HEK293 (cell line): Measurements from ENCODE around the gene SFXN4.

Experiments used
- CTCF ChIA-PET: fragments of 350-600 bp; formaldehyde crosslinking; extraction: SDS; loops from one replicate; lab custom pipeline; 2021; ENCODE audit warnings: antibody characterized with exemption; lab: Yijun Ruan, JAX
- POLR2A ChIA-PET: fragments of 300-600 bp; formaldehyde crosslinking; extraction: SDS; loops from one replicate; lab custom pipeline; 2020; ENCODE audit warnings: antibody characterized with exemption, inconsistent platforms; lab: Yijun Ruan, JAX
- H3K27ac ChIP-seq: fragments of 200-500 bp; sonication (Bioruptor generic); 2 replicates; pipeline ENCODE4 v1.5.1; 2014; ENCODE audit warnings: low read depth, low read length, control low read depth, inconsistent platforms; ENCODE audit errors: extremely low read depth
- H3K36me3 ChIP-seq, 2 experiments: fragments of 200-500 bp in 1 of 2; sonication (Bioruptor generic) in 1 of 2; 1 replicate in 1 of 2; 2 replicates in 1 of 2; pipeline ENCODE4 v1.5.1; 2014 to 2017; ENCODE audit warnings: inconsistent platforms in 2 of 2, low read length in 2 of 2; ENCODE audit not compliant: control insufficient read depth in 2 of 2, insufficient read depth in 1 of 2
- H3K4me1 ChIP-seq: fragments of 200-500 bp; sonication (Bioruptor generic); 2 replicates; pipeline ENCODE4 v1.5.1; 2014; ENCODE audit warnings: mild to moderate bottlenecking, low read length, inconsistent platforms; ENCODE audit not compliant: control insufficient read depth, insufficient read depth
- H3K4me3 ChIP-seq: 2 replicates; pipeline ENCODE4 v1.5.1; 2011; ENCODE audit warnings: low read depth, mild to moderate bottlenecking, control low read depth, low read length, moderate library complexity
- H3K9me3 ChIP-seq: fragments of 200-500 bp; sonication (Bioruptor generic); 2 replicates; pipeline ENCODE4 v1.5.1; 2014; ENCODE audit warnings: low read depth, low read length, inconsistent platforms; ENCODE audit not compliant: control insufficient read depth, insufficient read depth
- CTCF ChIP-seq: fragments of 450-650 bp; formaldehyde crosslinking; IDR thresholded peaks from 2 replicates; pipeline ENCODE4 v1.5.1; 2016; ENCODE audit warnings: missing biosample characterization, missing genetic modification characterization
- FEZF1 ChIP-seq: fragments of 450-650 bp; formaldehyde crosslinking; IDR thresholded peaks from 2 replicates; pipeline ENCODE4 v1.5.1; 2016; ENCODE audit warnings: missing biosample characterization, missing genetic modification characterization
- GLI4 ChIP-seq: fragments of 450-650 bp; formaldehyde crosslinking; IDR thresholded peaks from 2 replicates; pipeline ENCODE4 v1.5.1; 2016; ENCODE audit warnings: missing biosample characterization, missing genetic modification characterization
- HOXA7 ChIP-seq: sonication (generic); formaldehyde crosslinking; IDR thresholded peaks from 2 replicates; pipeline ENCODE4 v1.8.1; 2022; ENCODE audit warnings: missing genetic modification reagents, borderline replicate concordance
- INSM2 ChIP-seq: fragments of 450-650 bp; formaldehyde crosslinking; IDR thresholded peaks from 2 replicates; pipeline ENCODE4 v1.5.1; 2016; ENCODE audit warnings: missing biosample characterization, missing genetic modification characterization
- KLF1 ChIP-seq: fragments of 450-650 bp; formaldehyde crosslinking; IDR thresholded peaks from 2 replicates; pipeline ENCODE4 v1.5.1; 2016; ENCODE audit warnings: missing biosample characterization, missing genetic modification characterization
- KLF16 ChIP-seq: fragments of 450-650 bp; formaldehyde crosslinking; IDR thresholded peaks from 2 replicates; pipeline ENCODE4 v1.5.1; 2017; ENCODE audit warnings: missing biosample characterization, missing genetic modification characterization
- KLF9 ChIP-seq: fragments of 450-650 bp; formaldehyde crosslinking; IDR thresholded peaks from 2 replicates; pipeline ENCODE4 v1.5.1; 2016; ENCODE audit warnings: missing biosample characterization, missing genetic modification characterization, low read depth
- PRDM10 ChIP-seq: fragments of 450-650 bp; formaldehyde crosslinking; IDR thresholded peaks from 2 replicates; pipeline ENCODE4 v1.5.1; 2016; ENCODE audit warnings: missing biosample characterization, missing genetic modification characterization
- ZBTB49 ChIP-seq: fragments of 450-650 bp; formaldehyde crosslinking; IDR thresholded peaks from 2 replicates; pipeline ENCODE4 v1.5.1; 2016; ENCODE audit warnings: missing biosample characterization, missing genetic modification characterization, low read depth
- ZNF121 ChIP-seq: fragments of 450-650 bp; formaldehyde crosslinking; IDR thresholded peaks from 2 replicates; pipeline ENCODE4 v1.5.1; 2016; ENCODE audit warnings: missing biosample characterization, missing genetic modification characterization
- ZNF169 ChIP-seq: fragments of 450-650 bp; formaldehyde crosslinking; IDR thresholded peaks from 2 replicates; pipeline ENCODE4 v1.5.1; 2016; ENCODE audit warnings: missing biosample characterization, missing genetic modification characterization
- ZNF280C ChIP-seq: fragments of 450-650 bp; formaldehyde crosslinking; IDR thresholded peaks from 2 replicates; pipeline ENCODE4 v1.5.1; 2016; ENCODE audit warnings: missing biosample characterization, missing genetic modification characterization
- ZNF510 ChIP-seq: fragments of 450-650 bp; formaldehyde crosslinking; IDR thresholded peaks from 2 replicates; pipeline ENCODE4 v1.5.1; 2018; ENCODE audit warnings: mild to moderate bottlenecking, missing genetic modification characterization, missing biosample characterization; ENCODE audit not compliant: insufficient replicate concordance
- ZNF521 ChIP-seq: fragments of 450-650 bp; formaldehyde crosslinking; IDR thresholded peaks from 2 replicates; pipeline ENCODE4 v1.5.1; 2017; ENCODE audit warnings: missing biosample characterization, mild to moderate bottlenecking, missing genetic modification characterization
- ZNF548 ChIP-seq: fragments of 450-650 bp; formaldehyde crosslinking; IDR thresholded peaks from 2 replicates; pipeline ENCODE4 v1.5.1; 2016; ENCODE audit warnings: missing biosample characterization, missing genetic modification characterization
- ZNF560 ChIP-seq: fragments of 450-650 bp; formaldehyde crosslinking; IDR thresholded peaks from 2 replicates; pipeline ENCODE4 v1.5.1; 2017; ENCODE audit warnings: missing biosample characterization, missing genetic modification characterization, borderline replicate concordance
- ZNF561 ChIP-seq: fragments of 450-650 bp; IDR thresholded peaks from 2 replicates; pipeline ENCODE4 v1.5.1; 2018; ENCODE audit warnings: missing biosample characterization, missing genetic modification characterization, borderline replicate concordance
- ZNF626 ChIP-seq: fragments of 450-650 bp; sonication (Bioruptor Pico); formaldehyde crosslinking; IDR thresholded peaks from 2 replicates; pipeline ENCODE4 v1.5.1; 2018; ENCODE audit warnings: missing biosample characterization, missing genetic modification characterization, inconsistent platforms
- ZNF658 ChIP-seq: fragments of 450-650 bp; formaldehyde crosslinking; IDR thresholded peaks from 2 replicates; pipeline ENCODE4; 2016; ENCODE audit warnings: missing biosample characterization, missing genetic modification characterization
- ZNF660 ChIP-seq: fragments of 450-650 bp; IDR thresholded peaks from 2 replicates; pipeline ENCODE4 v1.5.1; 2018; ENCODE audit warnings: missing biosample characterization, mild to moderate bottlenecking, missing genetic modification characterization
- ZNF664 ChIP-seq: fragments of 450-650 bp; formaldehyde crosslinking; IDR thresholded peaks from 2 replicates; pipeline ENCODE4 v1.5.1; 2016; ENCODE audit warnings: missing biosample characterization, missing genetic modification characterization
- ZNF707 ChIP-seq: fragments of 450-650 bp; formaldehyde crosslinking; IDR thresholded peaks from 2 replicates; pipeline ENCODE4 v1.5.1; 2016; ENCODE audit warnings: missing biosample characterization, missing genetic modification characterization
- ZNF76 ChIP-seq: fragments of 450-650 bp; formaldehyde crosslinking; IDR thresholded peaks from 2 replicates; pipeline ENCODE4; 2016; ENCODE audit warnings: low read depth, missing biosample characterization, missing genetic modification characterization, borderline replicate concordance
- ZNF830 ChIP-seq: fragments of 450-650 bp; IDR thresholded peaks from 2 replicates; pipeline ENCODE4 v1.5.0; 2018; ENCODE audit warnings: missing biosample characterization, missing genetic modification characterization, low read depth, mild to moderate bottlenecking, moderate library complexity
- ZXDB ChIP-seq: fragments of 450-650 bp; formaldehyde crosslinking; IDR thresholded peaks from 2 replicates; pipeline ENCODE4 v1.5.1; 2016; ENCODE audit warnings: missing biosample characterization, missing genetic modification characterization

Gene SFXN4

GRCh38 chr10:119178372-119179119, 13.0 kb upstream of the SFXN4 start, which contains the start of gene PRDX3:
PRDX3 (minus strand) TSS chr10:119178812; CDS start chr10:119178790, 22 bp downstream.
- ChIA-PET POLR2A (interaction anchor here (0.6 to 0.7 kb wide), 2 partner anchors 12 to 458 kb away, joined by 3 to 4 read pairs; no protein-coding TSS in a partner anchor), CTCF (interaction anchor here (0.6 to 1.2 kb wide), 5 partner anchors 10 to 559 kb away, joined by 3 read pairs; no protein-coding TSS in a partner anchor)
- Histone ChIP-seq H3K4me3 (peak within 1 kb of the TSS; percentile 75), H3K27ac (peak within 1 kb of the TSS; percentile 84), H3K9me3 (no peaks in the 10 kb centered on the region), H3K4me1 (peaks cover 3% of the 10 kb centered on the region; the same call in 1 of the 2 replicates), H3K36me3 (peaks cover 12 to 35% of the 10 kb centered on the region in 2 experiments)
- TF ChIP-seq ZBTB49 (tag by site-specific recombination) (no peak), ZNF660 (tag by site-specific recombination) (peak; percentile 62), ZNF626 (tag by site-specific recombination) (no peak), INSM2 (tag by site-specific recombination) (0 out of 2 replicates have a peak, but pooled peaks have one; percentile 41), ZNF561 (tag by site-specific recombination) (peak; percentile 37; the same call in 1 of the 2 replicates), ZNF521 (tag by site-specific recombination) (no peak), ZNF658 (tag by site-specific recombination) (no peak), ZNF560 (no peak), ZNF121 (tag by site-specific recombination) (no peak), ZNF280C (no peak), ZNF169 (tag by site-specific recombination) (no peak), ZNF707 (tag by site-specific recombination) (no peak), ZNF830 (tag by site-specific recombination) (no peak), KLF16 (tag by site-specific recombination) (peak; percentile 87; the same call in 1 of the 2 replicates), ZNF548 (no peak), ZNF664 (tag by site-specific recombination) (no peak), CTCF (tag by site-specific recombination) (peak; percentile 67), ZNF510 (no peak), KLF9 (peak; percentile 90), GLI4 (0 out of 2 replicates have a peak, but pooled peaks have one; percentile 28), ZXDB (peak; percentile 95), FEZF1 (tag by site-specific recombination) (no peak), HOXA7 (no peak), ZNF76 (tag by site-specific recombination) (peak; percentile 70; the same call in 1 of the 2 replicates), PRDM10 (tag by site-specific recombination) (peak; percentile 58; the same call in 1 of the 2 replicates), KLF1 (tag by site-specific recombination) (peak; percentile 77)
